ENCODE measurements around the gene PEPD. TPM values are rescaled to one million over a fixed set of nuclear protein-coding genes. Genes with fewer than 3 reads are reported as not detected.
A peak's percentile ranks its signal among the peaks of the same experiment; 100 is the strongest.

Gene PEPD
- total and polyA plus RNA-seq, 5 experiments from 2014 or later: 31.6 to 139 (median 117) TPM

DNA sequence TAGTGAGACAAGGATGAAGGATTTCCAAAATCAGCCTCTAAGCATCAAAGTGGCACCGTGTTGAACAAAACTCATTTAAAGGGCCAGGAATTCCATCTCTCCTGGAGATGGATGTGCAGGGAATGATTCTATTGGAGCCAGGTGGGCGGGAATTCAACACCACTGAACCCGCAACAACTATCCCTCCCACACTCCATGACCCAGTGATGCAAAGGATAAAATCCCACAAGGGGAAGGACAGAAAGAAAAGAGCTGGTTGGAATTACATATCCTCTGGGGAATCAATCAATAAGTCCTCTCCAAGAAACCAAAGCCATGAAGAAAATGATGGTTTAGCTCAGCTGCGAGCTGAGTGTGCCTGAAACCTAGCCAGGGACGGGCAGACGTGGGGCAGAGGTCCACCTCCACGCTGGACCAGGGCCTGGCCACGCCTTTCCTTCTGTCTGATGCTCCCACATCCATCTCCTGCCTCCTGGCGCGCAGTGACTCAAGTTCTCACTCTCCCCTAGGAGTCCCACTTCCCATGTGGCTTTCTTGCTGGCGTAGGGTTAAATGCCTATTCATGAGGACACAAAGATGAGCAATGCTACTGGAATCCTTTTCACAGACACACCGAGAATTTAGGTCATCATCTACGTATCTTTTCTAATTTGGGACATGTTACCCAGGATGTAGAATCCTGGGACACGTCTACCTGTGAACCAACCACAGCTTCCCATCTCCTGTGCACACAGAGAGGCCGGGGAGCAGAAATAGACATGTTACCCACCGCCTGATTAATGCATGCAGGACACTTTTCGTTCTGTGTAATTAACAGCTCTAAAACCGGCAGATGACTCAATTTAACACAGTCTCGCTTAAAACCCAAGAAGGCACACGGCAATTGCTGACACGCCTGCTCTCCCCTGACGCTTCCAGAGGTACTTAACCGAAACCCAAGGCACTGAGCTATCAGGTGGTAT lies 48.6 kb downstream of the PEPD start:
- peaks cover 0 to 2% (median 0%) of the 10 kb centered on the region in 9 donors for H3K9me3 Mint-ChIP-seq

GRCh38 chr19:33472226-33472625 lies 49.4 kb downstream of the PEPD start:
- peaks cover 0 to 2% (median 0%) of the 10 kb centered on the region in 9 donors for H3K9me3 Mint-ChIP-seq
- H3K27me3 Mint-ChIP-seq: no peaks in the 10 kb centered on the region
- DNase-seq (no peak), ATAC-seq (no peak)
- H3K36me3 Mint-ChIP-seq: peaks cover 0 to 29% (median 15%) of the 10 kb centered on the region in 3 donors
- H3K4me3 Mint-ChIP-seq: no peak overlapping the region
- no peak overlapping the region for H3K27ac Mint-ChIP-seq
- POLR2A ChIA-PET: interaction anchor here (0.7 kb wide), 1 partner anchor 9 kb away, joined by 3 read pairs; no protein-coding TSS in a partner anchor
- H3K4me1 Mint-ChIP-seq: peaks cover 0 to 8% (median 2%) of the 10 kb centered on the region in 4 donors

More for the DNA sequence above, 48.6 kb downstream of the PEPD start:
- Mint-ChIP-seq H3K4me3 (no peak overlapping the region), H3K4me1 (peaks cover 0 to 4% (median under 1%) of the 10 kb centered on the region in 4 donors), H3K27me3 (no peaks in the 10 kb centered on the region), H3K27ac (no peak overlapping the region), H3K36me3 (peaks cover 1 to 37% (median 21%) of the 10 kb centered on the region in 3 donors)
- POLR2A ChIA-PET: interaction anchor here (0.7 kb wide), 1 partner anchor 10 kb away, joined by 3 read pairs; no protein-coding TSS in a partner anchor
- ATAC-seq (no peak), DNase-seq (no peak)

DNA sequence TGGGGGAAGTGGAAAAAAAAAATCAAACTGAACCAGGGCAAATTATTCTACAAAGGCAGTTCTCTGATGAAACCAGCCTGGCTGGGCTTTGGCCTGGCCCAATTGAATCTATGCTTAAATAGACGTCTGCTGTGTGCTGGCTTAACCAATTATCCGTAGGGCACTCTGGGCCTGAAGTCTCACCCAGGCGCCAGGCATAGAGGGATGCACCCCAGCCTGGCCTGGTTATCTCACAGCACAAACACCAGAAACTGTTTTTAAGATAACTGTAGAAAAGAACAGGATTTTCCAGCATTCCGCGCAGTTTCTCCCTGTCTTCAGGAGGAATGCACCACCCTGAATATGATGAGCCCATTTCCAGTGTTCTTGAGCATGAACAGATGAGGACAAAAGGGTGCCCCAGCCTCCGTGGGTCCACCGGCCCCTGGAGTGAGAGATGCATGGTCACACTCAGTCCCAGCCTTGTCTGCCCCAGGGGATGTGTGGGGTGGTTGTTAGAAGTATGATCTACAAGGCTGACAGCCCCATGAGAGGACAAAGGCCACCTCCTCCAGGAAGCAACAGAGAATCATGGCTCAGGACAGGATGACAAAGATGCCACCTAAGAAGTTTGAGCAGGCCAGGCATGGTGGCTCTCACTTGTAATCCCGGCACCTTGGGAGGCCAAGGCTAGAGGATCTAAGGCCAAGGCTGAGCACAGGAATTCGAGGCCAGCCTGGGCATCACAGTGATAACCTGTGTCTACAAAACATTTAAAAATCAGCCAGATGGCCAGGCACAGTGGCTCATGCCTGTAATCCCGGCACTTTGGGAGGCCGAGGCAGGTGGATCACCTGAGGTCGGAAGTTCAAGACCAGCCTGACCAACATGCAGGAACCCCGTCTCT lies 50.2 kb downstream of the PEPD start:
- Mint-ChIP-seq H3K4me3 (no peak overlapping the region), H3K27me3 (no peaks in the 10 kb centered on the region), H3K9me3 (no peaks in the 10 kb centered on the region), H3K4me1 (peaks cover 0 to 9% (median 2%) of the 10 kb centered on the region in 4 donors), H3K27ac (peak overlapping the region in 1 of 10 donors; percentile 43), H3K36me3 (peaks cover 0 to 23% (median 14%) of the 10 kb centered on the region in 3 donors)
- POLR2A ChIA-PET: no interaction called here
- peak in 1 of 10 donors; percentile 7 for DNase-seq
- ATAC-seq: no peak

- Mint-ChIP-seq H3K27me3 (no peaks in the 10 kb centered on the region), H3K4me1 (peaks cover 0 to 9% (median 2%) of the 10 kb centered on the region in 4 donors), H3K27ac (peak overlapping the region in 2 of 10 donors; percentile 4 to 18), H3K36me3 (peaks cover 0 to 27% (median 9%) of the 10 kb centered on the region in 3 donors), H3K4me3 (no peak overlapping the region), H3K9me3 (no peaks in the 10 kb centered on the region)
- POLR2A ChIA-PET: no interaction called here
- no peak for ATAC-seq
- DNase-seq: peak in 1 of 10 donors; percentile 10
These were observed 50.9 kb downstream of the PEPD start for GRCh38 chr19:33470686-33471085.

GRCh38 chr19:33470040-33470330 lies 51.6 kb downstream of the PEPD start:
- H3K27ac Mint-ChIP-seq: peak overlapping the region in 1 of 10 donors; percentile 48
- H3K4me3 Mint-ChIP-seq: no peak overlapping the region
- DNase-seq (peak in 1 of 10 donors; percentile 9), ATAC-seq (no peak)
- POLR2A ChIA-PET: no interaction called here
- peaks cover 0 to 12% (median 2%) of the 10 kb centered on the region in 4 donors for H3K4me1 Mint-ChIP-seq
- peaks cover 0 to 26% (median 5%) of the 10 kb centered on the region in 3 donors for H3K36me3 Mint-ChIP-seq
- H3K9me3 Mint-ChIP-seq: no peaks in the 10 kb centered on the region
- no peaks in the 10 kb centered on the region for H3K27me3 Mint-ChIP-seq

GRCh38 chr19:33469171-33470039 lies 52.2 kb downstream of the PEPD start:
- H3K4me3 Mint-ChIP-seq: no peak overlapping the region
- POLR2A ChIA-PET: no interaction called here
- H3K27ac Mint-ChIP-seq: peak overlapping the region in 4 of 10 donors; percentile 48 to 70 (median 64)
- DNase-seq (peak in 1 of 10 donors; percentile 4), ATAC-seq (no peak)
- H3K27me3 Mint-ChIP-seq: no peaks in the 10 kb centered on the region
- no peaks in the 10 kb centered on the region for H3K9me3 Mint-ChIP-seq
- peaks cover 0 to 12% (median 2%) of the 10 kb centered on the region in 4 donors for H3K4me1 Mint-ChIP-seq
- H3K36me3 Mint-ChIP-seq: peaks cover 0 to 23% (median 3%) of the 10 kb centered on the region in 3 donors

DNA sequence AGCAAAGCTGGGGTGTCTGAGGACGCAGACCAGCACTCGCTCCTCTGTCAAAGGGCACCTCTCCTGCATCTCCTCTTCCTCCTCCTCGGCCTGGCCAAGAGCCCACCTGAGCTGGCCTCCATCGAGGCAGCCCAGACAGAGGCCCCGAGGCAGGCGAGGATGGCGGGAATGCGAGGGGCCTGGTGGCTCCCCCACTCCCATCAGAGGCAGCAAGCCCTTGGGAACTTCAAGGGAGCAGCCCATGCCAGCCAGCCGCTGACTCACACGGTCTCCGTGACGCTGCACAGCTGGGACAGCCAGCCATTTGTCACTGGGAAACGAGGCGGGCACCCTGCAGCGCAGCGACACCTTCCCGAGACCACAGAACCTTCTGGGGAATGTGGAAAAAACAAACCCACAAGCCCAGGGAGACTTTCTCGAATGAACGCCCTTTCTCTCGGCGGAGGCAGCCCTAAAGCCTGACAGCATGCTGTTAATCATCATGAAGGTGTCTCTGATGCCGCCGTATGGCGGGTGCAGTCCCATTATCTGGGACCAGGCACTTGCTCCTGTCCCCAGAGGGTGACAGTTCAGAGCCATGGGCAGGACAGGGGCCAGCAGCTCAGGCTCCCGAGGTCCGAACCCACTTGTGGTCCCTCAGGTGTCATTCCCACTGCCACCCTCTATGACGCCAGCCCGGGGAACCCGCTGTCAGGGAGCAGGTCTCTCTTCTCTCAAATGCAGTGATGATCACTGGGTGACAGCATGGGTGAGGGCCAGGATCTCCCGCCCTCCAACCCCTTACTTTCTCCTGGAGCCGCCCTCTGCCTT lies 53.0 kb downstream of the PEPD start:
- Mint-ChIP-seq H3K9me3 (no peaks in the 10 kb centered on the region), H3K4me3 (no peak overlapping the region), H3K27ac (peak overlapping the region in 1 of 10 donors; percentile 62), H3K36me3 (peaks cover 0 to 21% (median 0%) of the 10 kb centered on the region in 3 donors), H3K27me3 (no peaks in the 10 kb centered on the region), H3K4me1 (peaks cover 0 to 12% (median under 1%) of the 10 kb centered on the region in 4 donors)
- DNase-seq (peak in 1 of 10 donors; percentile 14), ATAC-seq (no peak)
- POLR2A ChIA-PET: no interaction called here

DNA sequence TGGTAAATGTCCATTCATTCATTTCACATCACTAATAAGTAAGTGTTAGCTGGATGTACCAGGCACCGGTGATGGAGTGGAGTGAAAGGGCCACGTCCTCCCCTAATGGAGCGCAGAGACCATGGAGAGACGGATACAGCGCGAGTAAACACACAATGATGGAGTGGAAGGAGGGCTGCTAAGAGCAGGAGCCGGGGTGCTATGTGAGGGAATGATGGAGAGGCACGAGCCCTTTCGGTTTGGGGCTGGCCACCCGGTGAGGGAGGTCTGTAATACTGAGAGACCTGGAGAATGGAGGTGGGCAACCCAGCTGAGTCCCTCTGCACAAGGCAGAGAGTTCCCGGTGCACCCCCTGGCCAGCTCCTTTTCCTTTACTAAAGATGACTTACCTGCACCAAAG lies 53.7 kb downstream of the PEPD start:
- ATAC-seq (no peak), DNase-seq (no peak)
- peaks cover 0 to 12% (median under 1%) of the 10 kb centered on the region in 4 donors for H3K4me1 Mint-ChIP-seq
- H3K27me3 Mint-ChIP-seq: no peaks in the 10 kb centered on the region
- POLR2A ChIA-PET: no interaction called here
- peaks cover 0 to 22% (median 3%) of the 10 kb centered on the region in 3 donors for H3K36me3 Mint-ChIP-seq
- no peak overlapping the region for H3K4me3 Mint-ChIP-seq
- H3K27ac Mint-ChIP-seq: no peak overlapping the region
- H3K9me3 Mint-ChIP-seq: no peaks in the 10 kb centered on the region

- ATAC-seq (no peak), DNase-seq (no peak)
- H3K27me3 Mint-ChIP-seq: no peaks in the 10 kb centered on the region
- peak overlapping the region in 2 of 10 donors; percentile 2 to 53 for H3K27ac Mint-ChIP-seq
- peaks cover 0 to 22% (median 6%) of the 10 kb centered on the region in 3 donors for H3K36me3 Mint-ChIP-seq
- H3K9me3 Mint-ChIP-seq: no peaks in the 10 kb centered on the region
- no peak overlapping the region for H3K4me3 Mint-ChIP-seq
- peaks cover 0 to 12% (median under 1%) of the 10 kb centered on the region in 4 donors for H3K4me1 Mint-ChIP-seq
- POLR2A ChIA-PET: no interaction called here
These were observed 55.8 kb downstream of the PEPD start for GRCh38 chr19:33465834-33466233.

DNA sequence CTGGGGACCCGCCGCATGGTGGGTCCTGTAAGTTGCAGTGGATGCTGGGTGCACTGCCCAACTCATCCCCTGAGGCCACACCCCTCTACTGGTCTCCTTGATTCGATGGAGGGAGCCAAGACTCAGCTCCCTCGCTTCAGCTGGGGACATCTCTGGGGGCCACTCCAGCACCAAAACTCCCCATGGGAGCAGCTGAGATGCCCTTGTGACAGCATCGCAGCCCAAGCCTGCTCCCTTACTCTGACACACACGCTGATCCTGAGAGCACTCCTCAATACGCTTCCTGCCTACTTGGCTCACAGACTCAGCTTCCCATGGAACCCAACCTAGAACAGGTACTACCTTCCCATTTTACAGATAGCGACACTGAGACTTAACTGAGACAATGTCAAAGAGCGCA lies 56.2 kb downstream of the PEPD start:
- Mint-ChIP-seq H3K4me3 (no peak overlapping the region), H3K27me3 (no peaks in the 10 kb centered on the region), H3K4me1 (peaks cover 0 to 12% (median under 1%) of the 10 kb centered on the region in 4 donors), H3K27ac (peak overlapping the region in 3 of 10 donors; percentile 2 to 53 (median 32)), H3K36me3 (peaks cover 0 to 25% (median 6%) of the 10 kb centered on the region in 3 donors), H3K9me3 (no peaks in the 10 kb centered on the region)
- DNase-seq: no peak
- no peak for ATAC-seq
- POLR2A ChIA-PET: no interaction called here

DNA sequence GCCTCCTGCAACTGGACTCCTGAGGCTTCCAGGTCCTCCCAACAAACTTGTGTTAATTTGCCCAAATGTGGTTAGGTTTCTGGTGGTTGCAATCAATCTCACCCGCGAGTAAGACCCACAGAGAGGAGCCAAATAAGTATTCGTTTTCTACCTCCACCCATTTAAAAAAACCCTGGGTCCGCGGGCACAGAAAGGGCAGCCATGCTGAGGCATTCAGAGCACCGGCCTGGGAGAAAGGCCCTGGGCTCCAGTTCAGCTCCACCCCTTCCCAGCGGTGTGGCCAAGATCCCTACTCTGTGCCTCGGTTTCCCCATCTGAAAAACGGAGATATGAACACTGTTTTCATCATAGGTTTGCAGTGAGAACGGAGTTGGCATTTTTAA lies 56.9 kb downstream of the PEPD start:
- no peak for ATAC-seq
- DNase-seq: no peak
- Mint-ChIP-seq H3K27ac (no peak overlapping the region), H3K36me3 (peaks cover 0 to 30% (median 6%) of the 10 kb centered on the region in 3 donors), H3K27me3 (no peaks in the 10 kb centered on the region), H3K4me3 (no peak overlapping the region), H3K4me1 (peaks cover 0 to 12% (median under 1%) of the 10 kb centered on the region in 4 donors), H3K9me3 (no peaks in the 10 kb centered on the region)
- POLR2A ChIA-PET: no interaction called here
